Measurements from ENCODE around the gene ZNF777. TPM values are rescaled to one million over a fixed set of nuclear protein-coding genes. Genes with fewer than 3 reads are reported as not detected.

Gene ZNF777
- total RNA-seq, 1 experiment from 2014 or later: 12.0 TPM

DNA sequence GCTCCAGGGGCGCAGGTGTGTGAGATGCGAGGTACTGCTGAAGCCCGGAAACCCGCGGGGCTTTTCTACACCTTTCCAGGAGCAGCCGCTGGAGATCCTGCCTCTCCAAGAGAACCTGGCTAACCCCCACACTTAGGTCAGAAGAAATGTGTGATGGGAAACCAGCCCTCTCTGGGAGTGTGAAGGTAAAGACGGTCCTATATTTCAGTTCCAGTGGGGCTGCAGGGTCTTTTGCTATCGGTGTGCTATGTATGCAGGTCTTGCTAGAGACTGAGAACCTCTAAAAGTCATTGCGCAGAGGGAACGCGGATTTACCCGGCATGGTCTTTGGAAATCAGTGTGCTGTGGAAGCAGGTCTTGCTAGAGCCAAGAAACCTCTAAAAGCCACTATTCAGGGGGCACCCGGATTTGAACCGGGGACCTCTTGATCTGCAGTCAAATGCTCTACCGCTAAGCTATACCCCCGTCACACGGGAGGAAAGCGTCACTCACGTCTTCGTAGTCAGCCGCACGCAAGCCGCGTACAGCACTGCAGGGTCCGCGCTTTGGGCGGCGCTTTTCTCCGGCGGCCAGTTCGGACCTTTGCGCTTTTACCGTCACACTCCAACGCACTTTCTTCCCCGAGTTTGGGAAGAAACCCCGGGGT is 46.0 kb downstream of the ZNF777 start (continued):
- TF ChIP-seq, protein P1, sequence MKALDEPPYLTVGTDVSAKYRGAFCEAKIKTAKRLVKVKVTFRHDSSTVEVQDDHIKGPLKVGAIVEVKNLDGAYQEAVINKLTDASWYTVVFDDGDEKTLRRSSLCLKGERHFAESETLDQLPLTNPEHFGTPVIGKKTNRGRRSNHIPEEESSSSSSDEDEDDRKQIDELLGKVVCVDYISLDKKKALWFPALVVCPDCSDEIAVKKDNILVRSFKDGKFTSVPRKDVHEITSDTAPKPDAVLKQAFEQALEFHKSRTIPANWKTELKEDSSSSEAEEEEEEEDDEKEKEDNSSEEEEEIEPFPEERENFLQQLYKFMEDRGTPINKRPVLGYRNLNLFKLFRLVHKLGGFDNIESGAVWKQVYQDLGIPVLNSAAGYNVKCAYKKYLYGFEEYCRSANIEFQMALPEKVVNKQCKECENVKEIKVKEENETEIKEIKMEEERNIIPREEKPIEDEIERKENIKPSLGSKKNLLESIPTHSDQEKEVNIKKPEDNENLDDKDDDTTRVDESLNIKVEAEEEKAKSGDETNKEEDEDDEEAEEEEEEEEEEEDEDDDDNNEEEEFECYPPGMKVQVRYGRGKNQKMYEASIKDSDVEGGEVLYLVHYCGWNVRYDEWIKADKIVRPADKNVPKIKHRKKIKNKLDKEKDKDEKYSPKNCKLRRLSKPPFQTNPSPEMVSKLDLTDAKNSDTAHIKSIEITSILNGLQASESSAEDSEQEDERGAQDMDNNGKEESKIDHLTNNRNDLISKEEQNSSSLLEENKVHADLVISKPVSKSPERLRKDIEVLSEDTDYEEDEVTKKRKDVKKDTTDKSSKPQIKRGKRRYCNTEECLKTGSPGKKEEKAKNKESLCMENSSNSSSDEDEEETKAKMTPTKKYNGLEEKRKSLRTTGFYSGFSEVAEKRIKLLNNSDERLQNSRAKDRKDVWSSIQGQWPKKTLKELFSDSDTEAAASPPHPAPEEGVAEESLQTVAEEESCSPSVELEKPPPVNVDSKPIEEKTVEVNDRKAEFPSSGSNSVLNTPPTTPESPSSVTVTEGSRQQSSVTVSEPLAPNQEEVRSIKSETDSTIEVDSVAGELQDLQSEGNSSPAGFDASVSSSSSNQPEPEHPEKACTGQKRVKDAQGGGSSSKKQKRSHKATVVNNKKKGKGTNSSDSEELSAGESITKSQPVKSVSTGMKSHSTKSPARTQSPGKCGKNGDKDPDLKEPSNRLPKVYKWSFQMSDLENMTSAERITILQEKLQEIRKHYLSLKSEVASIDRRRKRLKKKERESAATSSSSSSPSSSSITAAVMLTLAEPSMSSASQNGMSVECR (CRISPR knock-in tag; IDR thresholded peaks at IDR 0.05; ENCODE audit: borderline replicate concordance): peak; percentile 66; the same call in 1 of the 2 replicates
- TF ChIP-seq, protein P2, sequence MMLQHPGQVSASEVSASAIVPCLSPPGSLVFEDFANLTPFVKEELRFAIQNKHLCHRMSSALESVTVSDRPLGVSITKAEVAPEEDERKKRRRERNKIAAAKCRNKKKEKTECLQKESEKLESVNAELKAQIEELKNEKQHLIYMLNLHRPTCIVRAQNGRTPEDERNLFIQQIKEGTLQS (CRISPR knock-in tag; conservative IDR thresholded peaks at IDR 0.05): no peak
- TF ChIP-seq, protein P3, sequence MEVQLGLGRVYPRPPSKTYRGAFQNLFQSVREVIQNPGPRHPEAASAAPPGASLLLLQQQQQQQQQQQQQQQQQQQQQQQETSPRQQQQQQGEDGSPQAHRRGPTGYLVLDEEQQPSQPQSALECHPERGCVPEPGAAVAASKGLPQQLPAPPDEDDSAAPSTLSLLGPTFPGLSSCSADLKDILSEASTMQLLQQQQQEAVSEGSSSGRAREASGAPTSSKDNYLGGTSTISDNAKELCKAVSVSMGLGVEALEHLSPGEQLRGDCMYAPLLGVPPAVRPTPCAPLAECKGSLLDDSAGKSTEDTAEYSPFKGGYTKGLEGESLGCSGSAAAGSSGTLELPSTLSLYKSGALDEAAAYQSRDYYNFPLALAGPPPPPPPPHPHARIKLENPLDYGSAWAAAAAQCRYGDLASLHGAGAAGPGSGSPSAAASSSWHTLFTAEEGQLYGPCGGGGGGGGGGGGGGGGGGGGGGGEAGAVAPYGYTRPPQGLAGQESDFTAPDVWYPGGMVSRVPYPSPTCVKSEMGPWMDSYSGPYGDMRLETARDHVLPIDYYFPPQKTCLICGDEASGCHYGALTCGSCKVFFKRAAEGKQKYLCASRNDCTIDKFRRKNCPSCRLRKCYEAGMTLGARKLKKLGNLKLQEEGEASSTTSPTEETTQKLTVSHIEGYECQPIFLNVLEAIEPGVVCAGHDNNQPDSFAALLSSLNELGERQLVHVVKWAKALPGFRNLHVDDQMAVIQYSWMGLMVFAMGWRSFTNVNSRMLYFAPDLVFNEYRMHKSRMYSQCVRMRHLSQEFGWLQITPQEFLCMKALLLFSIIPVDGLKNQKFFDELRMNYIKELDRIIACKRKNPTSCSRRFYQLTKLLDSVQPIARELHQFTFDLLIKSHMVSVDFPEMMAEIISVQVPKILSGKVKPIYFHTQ (CRISPR knock-in tag; IDR thresholded peaks at IDR 0.05): peak; percentile 88
- TF ChIP-seq, protein P4, sequence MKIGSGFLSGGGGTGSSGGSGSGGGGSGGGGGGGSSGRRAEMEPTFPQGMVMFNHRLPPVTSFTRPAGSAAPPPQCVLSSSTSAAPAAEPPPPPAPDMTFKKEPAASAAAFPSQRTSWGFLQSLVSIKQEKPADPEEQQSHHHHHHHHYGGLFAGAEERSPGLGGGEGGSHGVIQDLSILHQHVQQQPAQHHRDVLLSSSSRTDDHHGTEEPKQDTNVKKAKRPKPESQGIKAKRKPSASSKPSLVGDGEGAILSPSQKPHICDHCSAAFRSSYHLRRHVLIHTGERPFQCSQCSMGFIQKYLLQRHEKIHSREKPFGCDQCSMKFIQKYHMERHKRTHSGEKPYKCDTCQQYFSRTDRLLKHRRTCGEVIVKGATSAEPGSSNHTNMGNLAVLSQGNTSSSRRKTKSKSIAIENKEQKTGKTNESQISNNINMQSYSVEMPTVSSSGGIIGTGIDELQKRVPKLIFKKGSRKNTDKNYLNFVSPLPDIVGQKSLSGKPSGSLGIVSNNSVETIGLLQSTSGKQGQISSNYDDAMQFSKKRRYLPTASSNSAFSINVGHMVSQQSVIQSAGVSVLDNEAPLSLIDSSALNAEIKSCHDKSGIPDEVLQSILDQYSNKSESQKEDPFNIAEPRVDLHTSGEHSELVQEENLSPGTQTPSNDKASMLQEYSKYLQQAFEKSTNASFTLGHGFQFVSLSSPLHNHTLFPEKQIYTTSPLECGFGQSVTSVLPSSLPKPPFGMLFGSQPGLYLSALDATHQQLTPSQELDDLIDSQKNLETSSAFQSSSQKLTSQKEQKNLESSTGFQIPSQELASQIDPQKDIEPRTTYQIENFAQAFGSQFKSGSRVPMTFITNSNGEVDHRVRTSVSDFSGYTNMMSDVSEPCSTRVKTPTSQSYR (CRISPR knock-in tag; IDR thresholded peaks at IDR 0.05): no peak
- no peak for TF ChIP-seq NR1H2 (CRISPR knock-in tag; IDR thresholded peaks at IDR 0.05)
- peak; percentile 93 for TF ChIP-seq ZBTB21 (CRISPR knock-in tag; IDR thresholded peaks at IDR 0.05; ENCODE audit: borderline replicate concordance)
- no peak for TF ChIP-seq RELA (CRISPR knock-in tag; IDR thresholded peaks at IDR 0.05; ENCODE audit: borderline replicate concordance)
- 0 out of 2 replicates have a peak, but pooled peaks have one; percentile 75 for TF ChIP-seq ZNF416 (CRISPR knock-in tag; IDR thresholded peaks at IDR 0.05)
- peak; percentile 65; the same call in 1 of the 2 replicates for TF ChIP-seq ZNF396 (CRISPR knock-in tag; IDR thresholded peaks at IDR 0.05; ENCODE audit: borderline replicate concordance)
- TF ChIP-seq, protein P5, sequence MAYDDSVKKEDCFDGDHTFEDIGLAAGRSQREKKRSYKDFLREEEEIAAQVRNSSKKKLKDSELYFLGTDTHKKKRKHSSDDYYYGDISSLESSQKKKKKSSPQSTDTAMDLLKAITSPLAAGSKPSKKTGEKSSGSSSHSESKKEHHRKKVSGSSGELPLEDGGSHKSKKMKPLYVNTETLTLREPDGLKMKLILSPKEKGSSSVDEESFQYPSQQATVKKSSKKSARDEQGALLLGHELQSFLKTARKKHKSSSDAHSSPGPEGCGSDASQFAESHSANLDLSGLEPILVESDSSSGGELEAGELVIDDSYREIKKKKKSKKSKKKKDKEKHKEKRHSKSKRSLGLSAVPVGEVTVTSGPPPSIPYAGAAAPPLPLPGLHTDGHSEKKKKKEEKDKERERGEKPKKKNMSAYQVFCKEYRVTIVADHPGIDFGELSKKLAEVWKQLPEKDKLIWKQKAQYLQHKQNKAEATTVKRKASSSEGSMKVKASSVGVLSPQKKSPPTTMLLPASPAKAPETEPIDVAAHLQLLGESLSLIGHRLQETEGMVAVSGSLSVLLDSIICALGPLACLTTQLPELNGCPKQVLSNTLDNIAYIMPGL (CRISPR knock-in tag; IDR thresholded peaks at IDR 0.05): peak; percentile 84
- no peak for TF ChIP-seq SMAD3 (CRISPR knock-in tag; IDR thresholded peaks at IDR 0.05; ENCODE audit: borderline replicate concordance)
- TF ChIP-seq, protein P6, sequence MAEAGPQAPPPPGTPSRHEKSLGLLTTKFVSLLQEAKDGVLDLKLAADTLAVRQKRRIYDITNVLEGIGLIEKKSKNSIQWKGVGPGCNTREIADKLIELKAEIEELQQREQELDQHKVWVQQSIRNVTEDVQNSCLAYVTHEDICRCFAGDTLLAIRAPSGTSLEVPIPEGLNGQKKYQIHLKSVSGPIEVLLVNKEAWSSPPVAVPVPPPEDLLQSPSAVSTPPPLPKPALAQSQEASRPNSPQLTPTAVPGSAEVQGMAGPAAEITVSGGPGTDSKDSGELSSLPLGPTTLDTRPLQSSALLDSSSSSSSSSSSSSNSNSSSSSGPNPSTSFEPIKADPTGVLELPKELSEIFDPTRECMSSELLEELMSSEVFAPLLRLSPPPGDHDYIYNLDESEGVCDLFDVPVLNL (CRISPR knock-in tag; IDR thresholded peaks at IDR 0.05; ENCODE audit: borderline replicate concordance, low read depth): no peak
- TF ChIP-seq, protein P7, sequence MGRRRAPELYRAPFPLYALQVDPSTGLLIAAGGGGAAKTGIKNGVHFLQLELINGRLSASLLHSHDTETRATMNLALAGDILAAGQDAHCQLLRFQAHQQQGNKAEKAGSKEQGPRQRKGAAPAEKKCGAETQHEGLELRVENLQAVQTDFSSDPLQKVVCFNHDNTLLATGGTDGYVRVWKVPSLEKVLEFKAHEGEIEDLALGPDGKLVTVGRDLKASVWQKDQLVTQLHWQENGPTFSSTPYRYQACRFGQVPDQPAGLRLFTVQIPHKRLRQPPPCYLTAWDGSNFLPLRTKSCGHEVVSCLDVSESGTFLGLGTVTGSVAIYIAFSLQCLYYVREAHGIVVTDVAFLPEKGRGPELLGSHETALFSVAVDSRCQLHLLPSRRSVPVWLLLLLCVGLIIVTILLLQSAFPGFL (CRISPR knock-in tag; IDR thresholded peaks at IDR 0.05; ENCODE audit: borderline replicate concordance): no peak
- TF ChIP-seq, protein P8, sequence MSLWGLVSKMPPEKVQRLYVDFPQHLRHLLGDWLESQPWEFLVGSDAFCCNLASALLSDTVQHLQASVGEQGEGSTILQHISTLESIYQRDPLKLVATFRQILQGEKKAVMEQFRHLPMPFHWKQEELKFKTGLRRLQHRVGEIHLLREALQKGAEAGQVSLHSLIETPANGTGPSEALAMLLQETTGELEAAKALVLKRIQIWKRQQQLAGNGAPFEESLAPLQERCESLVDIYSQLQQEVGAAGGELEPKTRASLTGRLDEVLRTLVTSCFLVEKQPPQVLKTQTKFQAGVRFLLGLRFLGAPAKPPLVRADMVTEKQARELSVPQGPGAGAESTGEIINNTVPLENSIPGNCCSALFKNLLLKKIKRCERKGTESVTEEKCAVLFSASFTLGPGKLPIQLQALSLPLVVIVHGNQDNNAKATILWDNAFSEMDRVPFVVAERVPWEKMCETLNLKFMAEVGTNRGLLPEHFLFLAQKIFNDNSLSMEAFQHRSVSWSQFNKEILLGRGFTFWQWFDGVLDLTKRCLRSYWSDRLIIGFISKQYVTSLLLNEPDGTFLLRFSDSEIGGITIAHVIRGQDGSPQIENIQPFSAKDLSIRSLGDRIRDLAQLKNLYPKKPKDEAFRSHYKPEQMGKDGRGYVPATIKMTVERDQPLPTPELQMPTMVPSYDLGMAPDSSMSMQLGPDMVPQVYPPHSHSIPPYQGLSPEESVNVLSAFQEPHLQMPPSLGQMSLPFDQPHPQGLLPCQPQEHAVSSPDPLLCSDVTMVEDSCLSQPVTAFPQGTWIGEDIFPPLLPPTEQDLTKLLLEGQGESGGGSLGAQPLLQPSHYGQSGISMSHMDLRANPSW (CRISPR knock-in tag; conservative IDR thresholded peaks at IDR 0.05; ENCODE audit: low read depth): no peak
- TF ChIP-seq ZNF121 (CRISPR knock-in tag; IDR thresholded peaks at IDR 0.05): peak; percentile 84
- no peak for TF ChIP-seq NR3C1 (CRISPR knock-in tag; conservative IDR thresholded peaks at IDR 0.05; ENCODE audit: low read depth)
- no peak for TF ChIP-seq JAZF1 (CRISPR knock-in tag; IDR thresholded peaks at IDR 0.05)
- TF ChIP-seq JUN (CRISPR knock-in tag; IDR thresholded peaks at IDR 0.05): peak; percentile 8; the same call in 1 of the 2 replicates
- TF ChIP-seq, protein P9, sequence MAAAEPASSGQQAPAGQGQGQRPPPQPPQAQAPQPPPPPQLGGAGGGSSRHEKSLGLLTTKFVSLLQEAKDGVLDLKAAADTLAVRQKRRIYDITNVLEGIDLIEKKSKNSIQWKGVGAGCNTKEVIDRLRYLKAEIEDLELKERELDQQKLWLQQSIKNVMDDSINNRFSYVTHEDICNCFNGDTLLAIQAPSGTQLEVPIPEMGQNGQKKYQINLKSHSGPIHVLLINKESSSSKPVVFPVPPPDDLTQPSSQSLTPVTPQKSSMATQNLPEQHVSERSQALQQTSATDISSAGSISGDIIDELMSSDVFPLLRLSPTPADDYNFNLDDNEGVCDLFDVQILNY (CRISPR knock-in tag; IDR thresholded peaks at IDR 0.05): no peak

All from WTC11 (cell line).